Breast epithelium (tissue), 4 donors: ENCODE results near the gene TAS2R5. TPM values are rescaled to one million over a fixed set of nuclear protein-coding genes. Genes with fewer than 3 reads are reported as not detected.
"Not testable (repeated sequence)": the region's sequence is repeated elsewhere in the genome, so short reads cannot be mapped to it uniquely, and the experiment has no call there.

Experiments
- DNase-seq, 2 donors: peaks; one replicate each; pipeline ENCODE4 v3.0.0-alpha.2; 2019; ENCODE audit warnings: low spot score in 2 of 2
- H3K27ac ChIP-seq, 2 donors: fragments of 200-600 bp; sonication (generic) in 1 of 2; one replicate each; pipeline ENCODE4 v1.5.1; 2016 to 2019; ENCODE audit warnings: mild to moderate bottlenecking in 1 of 2
- H3K27me3 ChIP-seq, 2 donors: fragments of 200-600 bp; sonication (generic) in 1 of 2; one replicate each; pipeline versions ENCODE4 v1.5.1 to v1.6.0; 2017 to 2019; ENCODE audit warnings: control low read depth in 1 of 2, mild to moderate bottlenecking in 1 of 2
- H3K36me3 ChIP-seq: fragments of 200-600 bp; one replicate; pipeline ENCODE4 v1.5.1; 2019
- H3K4me1 ChIP-seq, 2 donors: fragments of 200-600 bp; sonication (generic); one replicate each; pipeline ENCODE4 v1.5.1; 2016 to 2019; ENCODE audit warnings: control low read depth in 1 of 2
- H3K4me3 ChIP-seq, 3 donors: fragments of 200-600 bp; sonication (generic); 1 replicate in 2 of 3; 2 replicates in 1 of 3; pipeline ENCODE4 v1.5.1; 2016 to 2019; ENCODE audit warnings: mild to moderate bottlenecking in 3 of 3, moderate library complexity in 2 of 3
- H3K9me3 ChIP-seq, 2 donors: fragments of 200-600 bp; sonication (generic) in 1 of 2; one replicate each; pipeline ENCODE4 v1.5.1; 2016 to 2019; ENCODE audit warnings: control low read depth in 1 of 2
- POLR2A ChIP-seq: fragments of 450-650 bp; IDR thresholded peaks from one replicate; pipeline ENCODE4 v1.6.1; 2016; ENCODE audit warnings: antibody characterized with exemption, mild to moderate bottlenecking, moderate library complexity
- POLR2AphosphoS5 ChIP-seq, 3 donors: sonication (generic); formaldehyde crosslinking; IDR thresholded peaks; one replicate each; pipeline ENCODE4 v1.6.1; 2017; ENCODE audit warnings: antibody characterized with exemption in 3 of 3
- intact Hi-C: fragments of 100-400 bp; cut with DNase I; formaldehyde crosslinking; loops from one replicate; pipeline ENCODE4 v1.15.1; 2023; ENCODE audit warnings: low total_unique reads
- total RNA-seq, 3 donors: library from RNA; depleted of rRNA; stranded (reverse); fragments of >200 nt; gene quantifications; one replicate each; pipeline ENCODE4 v1.1.0, GENCODE V29; 2016
- TF ChIP-seq, protein P1 (sequence below), 3 donors: fragments of 450-650 bp; IDR thresholded peaks; one replicate each; pipeline ENCODE4 v1.5.1; 2016 to 2017; ENCODE audit warnings: antibody characterized with exemption in 3 of 3, mild to moderate bottlenecking in 3 of 3, moderate library complexity in 3 of 3

TAS2R5 gene, protein sequence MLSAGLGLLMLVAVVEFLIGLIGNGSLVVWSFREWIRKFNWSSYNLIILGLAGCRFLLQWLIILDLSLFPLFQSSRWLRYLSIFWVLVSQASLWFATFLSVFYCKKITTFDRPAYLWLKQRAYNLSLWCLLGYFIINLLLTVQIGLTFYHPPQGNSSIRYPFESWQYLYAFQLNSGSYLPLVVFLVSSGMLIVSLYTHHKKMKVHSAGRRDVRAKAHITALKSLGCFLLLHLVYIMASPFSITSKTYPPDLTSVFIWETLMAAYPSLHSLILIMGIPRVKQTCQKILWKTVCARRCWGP
- total RNA-seq = 10 to 100 TPM in 1 of 3 donors, 1 to 10 TPM in 2; 2.0 to 10.8 (median 2.4) TPM

DNA sequence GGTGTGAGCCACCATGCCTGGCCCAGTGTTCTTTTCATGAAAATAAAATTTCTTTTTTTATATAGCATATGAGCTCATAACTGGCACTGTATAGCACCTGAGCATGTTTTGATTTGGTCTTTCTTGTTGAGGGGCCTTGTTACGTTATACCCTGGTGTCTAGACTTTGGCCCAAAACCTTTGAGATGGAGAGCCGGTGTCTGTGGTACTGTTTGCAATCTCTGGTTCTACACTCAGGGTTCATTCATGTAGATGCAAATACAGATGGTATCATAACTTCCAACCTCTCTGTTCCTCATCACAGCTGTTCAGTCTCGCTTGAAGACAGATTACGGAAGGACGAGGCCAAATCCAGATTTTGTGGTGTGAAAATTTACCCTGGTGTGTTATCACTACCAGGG is at the start of gene TAS2R5:
Gene TAS2R5, plus strand, starts transcription at position 301 of the 400 bp plus-strand sequence. CDS start 145 bp downstream, outside the sequence.
- intact Hi-C loops = no loop called here
- TF ChIP-seq POLR2AphosphoS5 (IDR thresholded peaks at IDR 0.05) = no peak
- no peak for TF ChIP-seq POLR2A
- TF ChIP-seq, protein P1, sequence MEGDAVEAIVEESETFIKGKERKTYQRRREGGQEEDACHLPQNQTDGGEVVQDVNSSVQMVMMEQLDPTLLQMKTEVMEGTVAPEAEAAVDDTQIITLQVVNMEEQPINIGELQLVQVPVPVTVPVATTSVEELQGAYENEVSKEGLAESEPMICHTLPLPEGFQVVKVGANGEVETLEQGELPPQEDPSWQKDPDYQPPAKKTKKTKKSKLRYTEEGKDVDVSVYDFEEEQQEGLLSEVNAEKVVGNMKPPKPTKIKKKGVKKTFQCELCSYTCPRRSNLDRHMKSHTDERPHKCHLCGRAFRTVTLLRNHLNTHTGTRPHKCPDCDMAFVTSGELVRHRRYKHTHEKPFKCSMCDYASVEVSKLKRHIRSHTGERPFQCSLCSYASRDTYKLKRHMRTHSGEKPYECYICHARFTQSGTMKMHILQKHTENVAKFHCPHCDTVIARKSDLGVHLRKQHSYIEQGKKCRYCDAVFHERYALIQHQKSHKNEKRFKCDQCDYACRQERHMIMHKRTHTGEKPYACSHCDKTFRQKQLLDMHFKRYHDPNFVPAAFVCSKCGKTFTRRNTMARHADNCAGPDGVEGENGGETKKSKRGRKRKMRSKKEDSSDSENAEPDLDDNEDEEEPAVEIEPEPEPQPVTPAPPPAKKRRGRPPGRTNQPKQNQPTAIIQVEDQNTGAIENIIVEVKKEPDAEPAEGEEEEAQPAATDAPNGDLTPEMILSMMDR (IDR thresholded peaks at IDR 0.05) = no peak
- no peak within 1 kb of the TSS for H3K27ac ChIP-seq

DNA sequence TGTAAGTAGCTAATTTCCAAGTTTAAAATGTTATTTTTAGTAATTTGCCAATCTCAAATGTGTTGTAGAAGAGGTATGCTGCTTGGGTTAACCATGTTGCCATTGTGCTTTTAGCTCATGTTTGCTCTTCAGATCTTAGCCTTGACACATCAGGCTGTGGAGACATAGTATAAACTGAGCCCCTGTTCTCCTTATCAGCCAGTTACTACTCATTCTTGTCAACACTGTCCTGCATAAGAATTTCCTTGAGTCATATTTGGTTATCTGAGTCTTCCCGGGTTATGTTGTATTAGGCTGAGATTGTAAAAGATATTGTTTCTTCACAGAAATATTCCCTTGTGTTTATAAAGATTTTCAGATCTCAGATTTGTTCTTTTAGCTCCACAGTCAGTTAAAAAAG is 47.8 kb upstream of the TAS2R5 start:
- Histone ChIP-seq H3K4me1 (peaks cover 0 to 5% of the 10 kb centered on the region in 2 donors), H3K27me3 (no peaks in the 10 kb centered on the region), H3K4me3 (no peak overlapping the region), H3K36me3 (peaks cover 12% of the 10 kb centered on the region), H3K9me3 (no peaks in the 10 kb centered on the region), H3K27ac (no peak overlapping the region)
- TF ChIP-seq POLR2AphosphoS5 (IDR thresholded peaks at IDR 0.05) (no peak), POLR2A (no peak)
- TF ChIP-seq, protein P1 (IDR thresholded peaks at IDR 0.05) = no peak
- no peak for DNase-seq
- intact Hi-C loops = no loop called here

More for the DNA sequence above, at the start of gene TAS2R5:
- no peak for DNase-seq
- no peaks in the 10 kb centered on the region for H3K4me1 ChIP-seq
- no peaks in the 10 kb centered on the region for H3K27me3 ChIP-seq
- H3K9me3 ChIP-seq = no peaks in the 10 kb centered on the region
- no peaks in the 10 kb centered on the region for H3K36me3 ChIP-seq
- H3K4me3 ChIP-seq = no peak within 1 kb of the TSS

DNA sequence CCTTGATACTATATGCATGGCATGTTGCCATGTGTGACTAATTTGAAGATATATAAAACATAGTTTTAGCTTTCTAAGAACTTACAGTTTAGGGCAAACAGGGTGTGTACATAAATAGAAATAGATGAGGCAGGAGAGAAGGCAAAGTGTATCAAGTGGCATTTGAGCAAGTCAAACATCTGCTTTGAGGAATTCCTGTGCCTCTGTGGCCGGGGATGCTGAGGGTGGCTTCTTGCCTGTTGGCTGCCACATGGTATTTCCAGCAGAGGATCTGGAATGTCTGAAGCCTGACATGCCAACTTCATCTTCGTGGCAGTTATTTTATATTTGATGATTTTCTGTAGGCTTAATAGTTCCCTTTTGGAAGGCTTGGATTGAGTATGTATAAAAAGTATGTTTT is 45.9 kb upstream of the TAS2R5 start:
- no peak for TF ChIP-seq POLR2A
- TF ChIP-seq POLR2AphosphoS5 (IDR thresholded peaks at IDR 0.05) = no peak
- TF ChIP-seq, protein P1 (IDR thresholded peaks at IDR 0.05) = no peak
- Histone ChIP-seq H3K27ac (no peak overlapping the region), H3K27me3 (no peaks in the 10 kb centered on the region), H3K36me3 (peaks cover 19% of the 10 kb centered on the region), H3K4me3 (no peak overlapping the region), H3K9me3 (no peaks in the 10 kb centered on the region), H3K4me1 (peaks cover 0 to under 1% of the 10 kb centered on the region in 2 donors)
- no peak for DNase-seq
- intact Hi-C loops = no loop called here

DNA sequence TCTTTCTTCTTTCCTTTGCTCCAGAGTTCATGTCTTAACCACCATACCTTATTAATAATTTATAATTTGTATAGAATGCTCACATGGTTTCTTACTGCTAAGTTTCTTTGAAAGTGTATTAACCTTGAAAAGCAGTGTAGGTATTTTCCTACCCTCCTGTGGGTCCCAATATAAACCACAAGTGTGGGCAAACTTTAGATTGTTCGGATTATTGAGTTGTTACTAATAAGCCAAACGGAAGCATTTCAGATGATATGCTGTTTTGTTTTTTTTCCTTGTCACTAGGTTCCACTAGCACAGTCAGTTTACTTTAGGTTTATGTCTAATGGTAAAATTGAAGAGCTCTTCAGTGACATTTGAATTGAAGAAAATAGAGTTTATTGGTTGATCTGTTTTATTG is 41.6 kb upstream of the TAS2R5 start:
- peaks cover 23% of the 10 kb centered on the region for H3K36me3 ChIP-seq
- peaks cover 13 to 26% of the 10 kb centered on the region in 2 donors for H3K9me3 ChIP-seq
- intact Hi-C loops = no loop called here
- no peaks in the 10 kb centered on the region for H3K4me1 ChIP-seq
- no peak for TF ChIP-seq POLR2A
- TF ChIP-seq, protein P1 (IDR thresholded peaks at IDR 0.05) = no peak
- no peak for TF ChIP-seq POLR2AphosphoS5 (IDR thresholded peaks at IDR 0.05)
- no peaks in the 10 kb centered on the region for H3K27me3 ChIP-seq
- no peak for DNase-seq
- no peak overlapping the region for H3K4me3 ChIP-seq
- H3K27ac ChIP-seq = no peak overlapping the region

DNA sequence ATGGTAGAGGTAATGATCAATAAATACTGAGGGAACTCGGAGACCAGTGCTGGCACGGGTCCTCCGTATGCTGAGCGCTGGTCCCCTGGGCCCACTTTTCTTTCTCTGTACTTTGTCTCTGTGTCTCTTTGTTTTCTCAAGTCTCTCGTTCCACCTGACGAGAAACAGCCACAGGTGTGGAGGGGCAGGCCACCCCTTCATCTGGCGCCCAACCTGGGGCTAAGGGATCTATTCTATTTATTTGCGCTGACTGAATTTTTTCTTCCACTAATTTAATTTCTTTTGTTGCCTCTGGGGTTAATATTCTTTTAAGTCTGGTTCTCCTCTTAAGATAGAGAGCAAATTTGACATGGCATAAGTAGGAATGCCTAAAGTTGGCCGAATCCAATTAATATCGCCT is 38.1 kb upstream of the TAS2R5 start:
- H3K4me3 ChIP-seq, H3K27me3 ChIP-seq, H3K4me1 ChIP-seq, H3K27ac ChIP-seq, DNase-seq, intact Hi-C loops: not testable (repeated sequence)
- Histone ChIP-seq H3K36me3 (peaks cover 15% of the 10 kb centered on the region), H3K9me3 (peaks cover 13 to 26% of the 10 kb centered on the region in 2 donors)
